ENCODE measurements around the gene NR4A1. TPM values are rescaled to one million over a fixed set of nuclear protein-coding genes. Genes with fewer than 3 reads are reported as not detected.

The NR4A1 gene
- total RNA-seq, result 4.4 and 10.5 TPM in 2 replicates

DNA sequence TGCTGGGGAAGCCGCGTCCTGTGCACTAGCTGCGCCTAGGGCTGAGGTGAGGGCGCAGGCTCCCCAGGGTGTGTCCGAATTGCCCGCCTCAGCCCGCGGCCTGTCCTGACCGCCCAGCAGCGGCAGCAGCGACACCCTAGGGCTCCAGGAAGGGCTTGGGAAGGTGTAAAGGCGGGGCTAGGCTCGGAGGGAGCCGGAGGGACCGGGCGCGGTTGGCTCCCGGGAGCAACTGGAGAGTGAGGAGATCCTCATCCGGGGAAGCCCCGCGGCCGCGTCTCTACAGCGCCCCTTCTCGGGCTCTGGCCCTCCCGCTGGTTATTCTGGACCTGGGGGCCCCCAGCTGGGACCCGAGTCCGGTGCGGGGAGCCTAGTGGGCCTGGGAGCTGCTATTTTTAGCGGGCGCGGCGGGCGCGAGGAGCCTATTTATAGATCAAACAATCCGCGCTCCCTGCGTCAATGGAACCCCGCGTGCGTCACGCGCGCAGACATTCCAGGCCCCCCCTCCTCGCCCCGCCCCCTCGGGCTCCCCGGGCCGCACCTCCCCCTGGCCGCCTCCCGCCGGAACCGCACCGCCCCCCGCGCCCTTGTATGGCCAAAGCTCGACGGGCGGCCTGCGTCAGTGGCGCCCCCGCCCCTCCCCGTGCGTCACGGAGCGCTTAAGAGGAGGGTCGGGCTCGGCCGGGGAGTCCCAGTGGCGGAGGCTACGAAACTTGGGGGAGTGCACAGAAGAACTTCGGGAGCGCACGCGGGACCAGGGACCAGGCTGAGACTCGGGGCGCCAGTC is at the start of gene NR4A1:
NR4A1 (plus strand) TSS at position 685 of the 784 bp plus-strand sequence. CDS start 2,887 bp downstream, outside the sequence.

DNA sequence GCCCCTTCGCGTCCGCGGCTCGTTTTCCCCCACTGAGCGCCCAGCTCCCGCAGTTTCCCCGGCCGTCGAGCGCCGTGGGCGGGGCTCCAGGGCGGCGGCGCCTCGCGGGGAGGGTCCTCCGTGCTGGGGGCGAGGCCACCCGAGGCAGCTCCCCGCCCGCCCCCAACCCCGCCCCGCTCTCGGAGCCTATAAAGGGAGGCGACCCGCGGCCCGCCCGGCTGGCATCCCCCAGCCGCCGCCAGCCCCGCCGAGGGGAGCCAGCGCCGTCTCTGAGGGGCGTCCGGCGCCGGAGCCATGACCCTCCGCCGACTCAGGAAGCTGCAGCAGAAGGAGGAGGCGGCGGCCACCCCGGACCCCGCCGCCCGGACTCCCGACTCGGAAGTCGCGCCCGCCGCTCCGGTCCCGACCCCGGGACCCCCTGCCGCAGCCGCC is 44.5 kb upstream of the NR4A1 start, which contains the start of gene TAMALIN:
TAMALIN (plus strand) TSS at position 221 of the 432 bp plus-strand sequence; CDS start at position 295, 74 bp downstream.

DNA sequence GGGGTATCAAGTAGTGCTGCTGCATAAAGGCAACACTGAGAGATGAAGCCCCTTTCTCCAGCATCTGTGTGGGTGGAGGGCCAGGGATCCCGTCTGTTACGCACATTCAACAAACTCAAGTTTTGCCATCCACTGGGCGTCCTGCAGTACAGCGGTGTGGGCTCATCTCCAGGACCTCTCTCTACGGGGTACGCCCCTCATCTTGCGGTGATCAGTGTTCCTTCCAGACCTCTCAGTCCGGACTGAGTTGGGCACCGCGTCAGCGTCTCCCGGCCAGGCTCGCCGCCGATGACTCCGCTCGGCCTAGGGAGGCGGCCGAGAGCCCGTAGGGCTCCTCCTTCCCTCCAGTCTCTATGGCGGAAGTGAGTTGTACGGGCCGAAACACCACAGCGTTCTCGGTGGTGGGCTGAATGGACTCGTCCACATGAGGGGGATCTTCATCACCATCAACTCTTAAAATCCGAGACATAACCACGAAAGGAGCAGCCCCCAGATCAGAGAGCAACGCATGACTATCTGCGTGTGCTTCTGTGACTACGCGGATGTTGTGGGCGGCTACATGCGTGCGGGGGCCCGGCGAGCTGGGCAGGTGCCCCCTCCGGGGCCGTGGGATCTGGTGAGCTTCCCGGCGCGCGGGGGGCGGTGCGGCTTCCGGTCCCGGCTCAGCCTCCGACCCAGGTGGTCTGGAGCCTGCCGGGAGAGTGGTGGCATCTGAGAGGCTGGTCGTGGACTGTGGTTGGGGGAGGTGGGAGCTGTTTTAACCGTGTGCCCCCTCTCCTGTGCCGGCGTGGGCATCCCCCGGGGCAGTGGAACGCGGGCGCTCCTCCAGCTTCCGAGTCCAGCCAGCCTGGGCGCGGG is 18.3 kb downstream of the NR4A1 start, which contains the start of gene ATG101:
ATG101 (plus strand) TSS at position 652 of the 858 bp plus-strand sequence. CDS start 3,673 bp downstream, outside the sequence.

GRCh38 chr12:52079576-52080402 is 28.5 kb downstream of the NR4A1 start, which contains the start of gene SMIM41:
Gene SMIM41 (plus strand): TSS chr12:52079704. CDS start chr12:52079780, 76 bp downstream.

Other genes starting within 250 kb of the NR4A1 start
- gene FIGNL2, start 202.7 kb upstream of the NR4A1 start, total RNA-seq, result 0.15 and 0.33 TPM in 2 replicates
- 1.0 TPM in 1 of 2 replicates, not detected in the other for gene ANKRD33, start 163.3 kb upstream of the NR4A1 start, total RNA-seq
- gene ACVRL1, start 143.9 kb upstream of the NR4A1 start, total RNA-seq, result 373 and 392 TPM in 2 replicates
- 5.2 and 8.4 TPM in 2 replicates for gene ACVR1B, start 99.7 kb upstream of the NR4A1 start, total RNA-seq
- 47.4 and 50.2 TPM in 2 replicates for gene TAMALIN, start 44.5 kb upstream of the NR4A1 start, total RNA-seq
- 74.1 and 75.3 TPM in 2 replicates for gene ATG101, start 18.5 kb downstream of the NR4A1 start, total RNA-seq
- not detected in 2 replicates for gene SMIM41, start 28.3 kb downstream of the NR4A1 start, total RNA-seq
- gene KRT80, start 140.6 kb downstream of the NR4A1 start, total RNA-seq, result 1.1 and 1.5 TPM in 2 replicates
- gene KRT7, start 181.8 kb downstream of the NR4A1 start, total RNA-seq, result 332 and 351 TPM in 2 replicates
- gene KRT86, start 223.2 kb downstream of the NR4A1 start, total RNA-seq, result 0.10 TPM in 1 of 2 replicates, not detected in the other
- gene KRT81, start 240.1 kb downstream of the NR4A1 start, total RNA-seq, result 0.20 and 0.67 TPM in 2 replicates